Activated naive CD4-positive, alpha-beta T cell treated with Interleukin-2 at 50 U/mL for 16 hours (primary cell): ENCODE results near the gene PDSS2.
A peak's percentile ranks its signal among the peaks of the same experiment; 100 is the strongest.

Source experiments
- DNase-seq: peaks from one replicate; pipeline ENCODE4 v3.0.0-alpha.2; 2020

PDSS2 gene

DNA sequence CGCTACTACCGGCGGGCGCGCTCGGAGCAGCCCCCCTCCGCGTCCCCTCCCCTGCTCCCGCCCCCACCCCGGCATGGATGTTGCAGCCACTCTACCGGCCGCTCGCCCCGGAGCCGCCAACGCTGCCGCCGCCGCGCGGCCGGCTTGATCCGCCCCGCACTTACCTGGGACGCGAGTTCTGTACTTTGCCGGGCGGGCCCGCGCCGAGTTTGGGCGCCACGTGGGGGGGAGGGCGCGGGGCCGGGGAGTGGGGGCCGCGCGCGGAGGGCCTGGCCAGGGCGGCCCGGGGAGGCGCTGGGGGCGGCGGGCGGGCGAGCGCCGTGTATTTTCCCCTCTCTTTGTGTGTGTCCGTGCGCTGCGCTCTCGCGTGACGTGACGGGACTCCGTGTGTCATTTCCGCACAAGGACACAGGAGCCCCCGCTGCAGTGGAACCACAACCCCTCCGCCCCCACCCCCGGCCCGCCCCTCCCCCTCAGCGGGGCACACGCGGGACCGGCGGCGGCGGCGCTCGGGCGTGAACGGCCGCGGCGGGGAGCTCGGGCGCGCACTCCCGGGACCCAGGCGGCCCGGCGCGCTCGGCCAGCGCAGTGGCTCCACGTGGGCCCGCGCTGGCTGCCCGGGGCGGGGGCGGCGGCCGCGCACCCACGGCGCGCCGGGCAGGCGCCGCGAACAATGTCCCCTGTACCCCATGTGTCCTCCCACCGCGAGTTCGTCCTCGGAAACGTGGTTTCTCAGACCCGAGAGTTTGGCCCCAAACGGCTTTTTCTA lies 344.3 kb downstream of the PDSS2 start, which contains the start of gene BEND3:
Gene BEND3 (minus strand): TSS at position 590 of the 769 bp plus-strand sequence. CDS start 16,230 bp downstream, outside the sequence.
- peak; percentile 50 for DNase-seq

DNA sequence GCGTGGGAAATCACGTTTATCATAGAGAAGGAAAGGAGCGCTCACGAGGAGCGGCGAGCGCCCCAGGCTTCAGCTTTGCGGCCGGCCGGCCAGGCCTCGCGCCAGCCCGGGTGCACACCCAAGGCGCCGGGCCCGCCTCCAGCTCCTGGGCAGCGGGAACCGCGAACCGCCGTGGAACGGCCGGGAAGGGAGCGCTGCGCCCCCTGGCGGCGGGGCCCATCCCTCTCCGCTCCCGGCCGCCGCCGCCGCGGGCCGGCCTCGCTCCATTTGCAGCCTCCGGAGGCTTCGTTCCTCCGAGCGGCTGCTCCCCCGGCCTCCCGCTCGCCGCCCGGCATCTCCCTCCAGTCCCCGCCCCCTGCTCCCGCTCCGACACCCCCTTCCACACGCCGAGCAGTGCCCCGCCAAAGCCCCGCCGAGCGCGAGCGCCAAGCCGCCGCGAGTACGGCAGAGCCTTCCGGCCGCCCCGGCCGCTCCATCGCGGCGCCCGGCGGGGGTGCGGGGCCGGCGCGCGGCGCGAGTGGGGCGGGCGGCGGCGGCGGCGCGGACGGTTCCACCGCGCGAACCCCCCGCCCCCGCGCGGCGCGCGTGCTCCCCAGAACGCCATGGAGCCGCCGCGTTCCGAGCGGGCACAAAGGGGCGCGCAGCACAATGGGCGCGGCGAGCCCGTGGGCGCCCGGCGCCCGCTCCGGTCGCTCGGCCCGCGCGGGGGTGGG lies 345.0 kb downstream of the PDSS2 start:
- peak; percentile 71 for DNase-seq

DNA sequence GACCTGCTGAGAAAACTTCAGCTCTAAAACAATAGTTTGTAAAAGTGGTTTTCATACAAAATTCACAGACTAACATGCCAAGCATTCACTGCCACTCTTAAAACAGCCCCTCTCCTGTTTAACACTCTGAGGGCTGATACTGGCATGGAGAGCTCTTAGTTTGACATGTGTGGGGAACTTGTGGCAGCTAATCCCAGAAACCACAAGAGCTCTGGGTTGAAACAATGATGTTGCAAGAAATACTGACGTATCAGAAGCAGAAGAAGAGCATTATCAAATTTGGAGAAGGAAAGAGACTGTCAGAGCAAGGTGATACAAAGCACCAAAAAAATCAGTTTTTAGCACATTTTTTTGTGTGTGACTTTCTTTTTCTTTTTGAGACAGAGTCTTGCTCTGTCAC lies 349.2 kb downstream of the PDSS2 start:
- DNase-seq = no peak

- no peak for DNase-seq
Observed at GRCh38 chr6:107108201-107108890, 351.0 kb downstream of the PDSS2 start.

DNA sequence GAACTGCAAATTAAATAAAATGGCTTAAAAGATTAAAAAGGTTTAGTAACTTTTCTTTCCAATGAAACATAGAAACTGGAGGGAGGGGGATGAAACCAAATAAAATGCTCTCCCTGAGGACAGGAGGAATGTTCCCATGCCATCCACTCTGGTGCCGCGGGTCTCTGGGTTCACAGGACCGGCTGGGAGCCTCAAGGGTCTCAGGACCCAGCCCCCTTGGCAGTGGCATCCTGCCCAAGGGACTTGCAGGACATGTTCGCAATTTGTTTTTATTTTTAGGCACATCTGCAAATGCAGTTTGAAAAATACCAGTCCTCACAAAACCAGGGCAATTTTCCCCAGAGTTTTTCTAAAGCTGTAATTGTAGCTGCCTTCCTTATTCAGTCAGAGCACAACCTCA lies 351.6 kb downstream of the PDSS2 start:
- no peak for DNase-seq

DNA sequence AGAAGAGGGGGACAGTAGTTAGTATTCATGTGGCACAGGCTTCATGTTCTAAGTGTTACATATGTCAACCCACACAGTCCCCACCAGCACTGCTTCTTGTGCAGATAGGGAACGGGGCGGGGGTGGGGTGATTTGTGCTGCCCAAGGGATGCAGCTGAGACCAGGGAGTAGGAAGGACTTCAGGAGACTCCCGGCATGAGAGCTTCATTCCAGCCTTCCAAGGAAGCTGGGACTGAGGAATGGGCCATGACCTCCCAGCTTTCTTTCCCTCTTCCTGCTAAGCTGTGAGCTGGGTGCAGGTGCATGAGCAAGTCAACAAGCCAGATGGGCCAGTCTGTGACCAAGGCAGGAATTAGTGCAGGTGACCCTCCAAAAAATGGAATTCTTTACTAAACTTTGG lies 353.2 kb downstream of the PDSS2 start:
- no peak for DNase-seq

- DNase-seq = no peak
Observed at GRCh38 chr6:107105511-107106116, 353.8 kb downstream of the PDSS2 start.

GRCh38 chr6:107103082-107103481 lies 356.3 kb downstream of the PDSS2 start:
- DNase-seq = no peak
